Brain microvascular endothelial cell (primary cell): ENCODE data around the gene ITGB3.

Experiments
- DNase-seq: peaks from one replicate; pipeline ENCODE4 v3.0.0-alpha.2; 2020
- H3K27ac ChIP-seq: fragments of 250-450 bp; sonication (Bioruptor Pico); 2 replicates; pipeline ENCODE4 v1.5.1; 2020; ENCODE audit warnings: mild to moderate bottlenecking, moderate library complexity
- H3K27me3 ChIP-seq: fragments of 250-450 bp; sonication (Bioruptor Pico); replicated peaks from 2 replicates; pipeline ENCODE4 v1.5.1; 2020; ENCODE audit warnings: mild to moderate bottlenecking
- H3K36me3 ChIP-seq: fragments of 250-450 bp; sonication (Bioruptor Pico); replicated peaks from 2 replicates; pipeline ENCODE4 v1.5.1; 2020; ENCODE audit warnings: mild to moderate bottlenecking
- H3K4me3 ChIP-seq: 2 replicates; pipeline ENCODE4 v1.5.1; 2011; ENCODE audit warnings: low read depth, mild to moderate bottlenecking, control low read depth, low read length, moderate library complexity
- CTCF ChIP-seq: IDR thresholded peaks from 2 replicates; pipeline ENCODE4 v1.5.1; 2011; ENCODE audit warnings: low read depth, mild to moderate bottlenecking, moderate library complexity, low read length, control low read depth, inconsistent platforms; ENCODE audit errors: missing control alignments
- in situ Hi-C: cut with HindIII; loops from 2 replicates; pipeline ENCODE4 v1.10.0; 2017; ENCODE audit warnings: low sequenced_read_pairs, low pct_ligation_motif_present

The ITGB3 gene

GRCh38 chr17:47335101-47335936 is 81.7 kb downstream of the ITGB3 start:
- H3K36me3 ChIP-seq = no peaks in the 10 kb centered on the region
- no peaks in the 10 kb centered on the region for H3K27me3 ChIP-seq
- in situ Hi-C loops = no loop called here
- DNase-seq = no peak
- no peak for TF ChIP-seq CTCF
- H3K4me3 ChIP-seq = no peak overlapping the region
- no peak overlapping the region for H3K27ac ChIP-seq

- H3K27ac ChIP-seq = no peak overlapping the region
- no peak for DNase-seq
- no peak for TF ChIP-seq CTCF
- in situ Hi-C loops = no loop called here
- H3K4me3 ChIP-seq = no peak overlapping the region
- no peaks in the 10 kb centered on the region for H3K27me3 ChIP-seq
- H3K36me3 ChIP-seq = no peaks in the 10 kb centered on the region
These were observed 84.4 kb downstream of the ITGB3 start for GRCh38 chr17:47338026-47338425.

- no peak overlapping the region for H3K27ac ChIP-seq
- TF ChIP-seq CTCF = no peak
- H3K36me3 ChIP-seq = no peaks in the 10 kb centered on the region
- H3K4me3 ChIP-seq = no peak overlapping the region
- no peak for DNase-seq
- H3K27me3 ChIP-seq = no peaks in the 10 kb centered on the region
- in situ Hi-C loops = no loop called here
These were observed 99.2 kb downstream of the ITGB3 start for GRCh38 chr17:47352848-47353247.

- H3K27ac ChIP-seq = no peak overlapping the region
- no peaks in the 10 kb centered on the region for H3K36me3 ChIP-seq
- H3K27me3 ChIP-seq = no peaks in the 10 kb centered on the region
- no peak for TF ChIP-seq CTCF
- no peak for DNase-seq
- no peak overlapping the region for H3K4me3 ChIP-seq
- in situ Hi-C loops = no loop called here
These were observed 105.0 kb downstream of the ITGB3 start for GRCh38 chr17:47358652-47359051.
